OCI-LY7 (cell line): ENCODE results near the gene DIAPH2.

ENCODE experiments used
- EZH2phosphoT487 ChIP-seq: fragments of 200-600 bp; sonication (generic); IDR thresholded peaks from 2 replicates; pipeline ENCODE4 v1.6.1; 2018; ENCODE audit warnings: low read depth, borderline replicate concordance, mild to moderate bottlenecking, mixed run types, antibody characterized with exemption, low read length, moderate library complexity, mixed read lengths
- TF ChIP-seq, protein P1 (sequence below): fragments of 200-600 bp; sonication (generic); conservative IDR thresholded peaks from 2 replicates; pipeline ENCODE4 v1.5.1; 2014; ENCODE audit warnings: mild to moderate bottlenecking, antibody characterized with exemption, low read length, moderate library complexity, mixed read lengths

DNA sequence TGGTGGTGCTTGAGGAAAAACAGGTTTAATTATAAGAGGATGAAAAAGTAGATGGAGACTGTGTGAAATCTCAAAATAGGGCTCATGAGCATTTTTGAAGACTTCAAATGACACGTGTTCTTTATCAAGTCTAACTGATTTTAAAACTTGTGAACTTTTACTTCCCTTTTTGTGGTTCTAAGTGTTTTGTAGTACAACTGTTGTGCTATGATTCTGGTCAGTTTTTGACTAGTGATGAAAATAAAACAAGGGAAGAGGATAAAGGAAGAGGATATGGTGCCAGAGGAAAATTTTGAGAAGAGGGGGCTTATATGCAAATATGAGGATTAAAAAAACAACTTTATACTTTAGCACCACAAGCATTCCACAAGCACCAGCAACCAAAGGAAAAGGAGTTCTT lies 843.1 kb downstream of the DIAPH2 start:
- TF ChIP-seq, protein P1, sequence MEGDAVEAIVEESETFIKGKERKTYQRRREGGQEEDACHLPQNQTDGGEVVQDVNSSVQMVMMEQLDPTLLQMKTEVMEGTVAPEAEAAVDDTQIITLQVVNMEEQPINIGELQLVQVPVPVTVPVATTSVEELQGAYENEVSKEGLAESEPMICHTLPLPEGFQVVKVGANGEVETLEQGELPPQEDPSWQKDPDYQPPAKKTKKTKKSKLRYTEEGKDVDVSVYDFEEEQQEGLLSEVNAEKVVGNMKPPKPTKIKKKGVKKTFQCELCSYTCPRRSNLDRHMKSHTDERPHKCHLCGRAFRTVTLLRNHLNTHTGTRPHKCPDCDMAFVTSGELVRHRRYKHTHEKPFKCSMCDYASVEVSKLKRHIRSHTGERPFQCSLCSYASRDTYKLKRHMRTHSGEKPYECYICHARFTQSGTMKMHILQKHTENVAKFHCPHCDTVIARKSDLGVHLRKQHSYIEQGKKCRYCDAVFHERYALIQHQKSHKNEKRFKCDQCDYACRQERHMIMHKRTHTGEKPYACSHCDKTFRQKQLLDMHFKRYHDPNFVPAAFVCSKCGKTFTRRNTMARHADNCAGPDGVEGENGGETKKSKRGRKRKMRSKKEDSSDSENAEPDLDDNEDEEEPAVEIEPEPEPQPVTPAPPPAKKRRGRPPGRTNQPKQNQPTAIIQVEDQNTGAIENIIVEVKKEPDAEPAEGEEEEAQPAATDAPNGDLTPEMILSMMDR, result no peak
- TF ChIP-seq EZH2phosphoT487, result no peak
